HG03520 (cell line): ENCODE results near the gene KIAA0513.
A peak's percentile ranks its signal among the peaks of the same experiment; 100 is the strongest.

Experiments
- ATAC-seq: cut with Tn5 transposase; IDR thresholded peaks from one replicate; pipeline ENCODE4 v1.9.1; 2021; ENCODE audit warnings: mild to moderate bottlenecking, moderate library complexity; ENCODE audit not compliant: unreplicated experiment

Gene KIAA0513

DNA sequence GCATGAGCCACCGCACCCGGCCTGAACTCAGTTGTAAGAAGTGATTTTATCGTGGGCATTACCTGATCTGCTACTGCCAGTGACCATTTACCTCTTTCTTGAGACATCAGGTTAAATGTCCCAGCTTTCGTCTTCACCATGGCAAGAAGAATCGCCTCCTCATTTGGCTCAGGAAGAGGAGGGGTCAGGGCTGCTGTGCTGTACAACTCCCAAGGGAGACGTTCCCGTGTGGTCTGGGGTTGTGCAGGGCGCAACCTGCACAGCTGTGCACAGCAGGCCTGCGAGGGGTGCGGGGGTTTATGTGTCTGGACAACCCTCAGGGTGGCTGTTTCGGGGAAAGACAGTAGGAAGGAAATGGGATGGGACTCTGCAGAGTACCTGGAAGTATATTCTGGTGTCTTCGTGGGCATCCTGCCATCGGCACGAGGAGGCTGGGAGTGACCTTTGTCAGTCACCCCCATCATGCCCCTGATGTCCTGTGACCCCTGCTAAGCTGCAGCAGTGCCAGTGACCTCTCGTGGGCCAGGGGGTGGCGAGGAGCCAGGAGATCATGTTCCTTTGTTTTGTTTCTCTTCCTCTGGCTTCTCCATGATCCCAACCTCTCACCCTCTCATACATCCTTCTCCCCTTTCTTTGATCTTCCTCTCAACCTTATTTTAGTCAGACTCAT is 57.4 kb downstream of the KIAA0513 start:
- no peak for ATAC-seq

DNA sequence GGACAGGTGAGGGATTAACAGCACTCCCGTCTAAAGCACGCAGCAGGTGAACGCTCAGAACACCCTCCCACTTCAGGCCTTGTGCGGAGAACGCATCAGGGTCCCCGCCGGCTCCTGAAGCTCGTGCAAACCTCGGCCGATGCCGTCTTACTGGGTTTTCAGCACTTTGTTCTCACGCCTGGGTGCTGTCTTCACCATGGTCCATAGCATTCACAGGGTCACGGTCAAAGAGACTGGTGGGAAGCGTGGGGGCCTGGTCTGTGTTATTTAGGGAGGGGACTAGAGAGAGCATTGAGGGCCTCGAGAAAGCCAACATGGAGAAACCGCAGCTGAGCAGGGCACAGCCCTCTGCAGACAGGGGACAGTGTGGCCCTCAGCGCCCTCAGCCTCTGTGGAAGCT is 58.1 kb downstream of the KIAA0513 start:
- ATAC-seq = no peak

DNA sequence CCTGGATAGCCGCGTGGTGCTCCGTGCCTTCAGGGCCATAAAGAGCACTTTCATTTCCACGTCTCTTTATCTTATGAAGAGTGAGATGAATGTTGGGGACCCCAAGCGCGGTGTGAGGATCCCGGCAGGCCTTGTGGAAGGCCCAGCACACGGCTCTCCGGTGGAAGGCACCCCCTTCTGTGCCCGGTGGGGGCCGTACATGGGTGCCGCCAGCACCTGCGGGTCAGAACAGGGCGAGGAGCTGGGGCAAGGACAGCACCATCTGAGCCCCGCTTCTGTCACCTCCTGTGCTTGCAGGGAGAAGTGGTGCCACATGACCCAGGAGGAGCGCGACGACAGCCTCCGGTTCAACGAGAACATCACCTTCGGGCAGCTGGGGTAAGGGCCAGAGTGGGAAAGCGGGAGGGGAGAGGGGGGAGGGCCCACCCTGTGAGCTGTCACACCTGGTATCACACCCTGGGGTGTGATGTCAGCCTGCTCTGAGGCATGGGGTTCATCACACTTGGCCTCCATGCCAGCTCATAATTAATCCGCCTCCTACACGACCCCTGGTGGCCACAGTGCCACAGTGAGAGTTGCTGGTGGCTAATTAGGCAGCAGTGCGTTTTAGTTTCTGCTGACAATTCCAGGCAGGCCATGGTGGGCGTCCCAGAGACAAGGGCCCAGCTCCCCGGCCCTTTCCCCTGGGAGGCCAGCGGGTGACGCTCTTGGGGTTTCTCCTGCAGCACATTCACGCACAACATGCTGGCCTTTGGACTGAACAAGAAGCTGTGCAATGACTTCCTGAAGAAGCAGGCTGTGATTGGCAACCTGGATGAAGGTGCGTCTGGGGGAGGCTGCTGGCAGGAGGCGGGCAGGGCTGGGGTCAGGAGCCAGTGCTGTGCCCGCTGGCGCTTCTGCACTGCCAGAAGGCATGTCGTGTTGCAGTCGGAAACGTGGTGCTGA is 59.0 kb downstream of the KIAA0513 start:
- peak; percentile 53 for ATAC-seq

DNA sequence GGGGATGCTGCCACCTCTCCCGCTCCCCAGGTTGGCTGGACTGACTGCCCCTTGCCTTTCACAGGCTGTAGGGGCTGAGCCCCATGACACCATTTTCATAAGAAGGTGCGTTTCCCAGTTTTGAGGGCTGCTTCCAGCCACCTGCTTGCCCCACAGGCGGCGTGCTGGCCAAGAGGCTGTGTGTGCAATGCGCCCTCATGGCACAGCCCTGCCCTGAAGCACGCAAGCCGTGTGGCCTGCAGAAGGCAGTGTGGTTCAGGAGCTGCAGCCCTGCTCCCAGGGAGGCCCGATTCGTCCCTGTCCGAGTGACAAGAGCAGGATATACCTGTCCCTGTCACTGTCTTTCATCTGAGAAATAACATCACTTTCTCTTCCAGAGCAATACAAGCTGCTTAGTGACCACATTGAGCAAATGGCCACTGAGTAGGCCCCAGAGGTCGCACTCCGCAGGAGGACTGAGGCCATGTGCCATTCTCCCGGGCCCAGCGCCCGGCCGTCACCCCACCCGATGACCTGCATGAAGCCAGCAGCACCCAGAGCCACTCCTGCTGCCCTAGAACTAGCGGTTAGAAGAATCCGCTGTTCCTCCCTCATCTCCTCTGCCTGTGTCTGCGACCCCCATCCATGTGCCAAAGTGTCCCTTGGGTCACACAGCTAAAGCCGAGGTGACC is 60.4 kb downstream of the KIAA0513 start:
- ATAC-seq = no peak

DNA sequence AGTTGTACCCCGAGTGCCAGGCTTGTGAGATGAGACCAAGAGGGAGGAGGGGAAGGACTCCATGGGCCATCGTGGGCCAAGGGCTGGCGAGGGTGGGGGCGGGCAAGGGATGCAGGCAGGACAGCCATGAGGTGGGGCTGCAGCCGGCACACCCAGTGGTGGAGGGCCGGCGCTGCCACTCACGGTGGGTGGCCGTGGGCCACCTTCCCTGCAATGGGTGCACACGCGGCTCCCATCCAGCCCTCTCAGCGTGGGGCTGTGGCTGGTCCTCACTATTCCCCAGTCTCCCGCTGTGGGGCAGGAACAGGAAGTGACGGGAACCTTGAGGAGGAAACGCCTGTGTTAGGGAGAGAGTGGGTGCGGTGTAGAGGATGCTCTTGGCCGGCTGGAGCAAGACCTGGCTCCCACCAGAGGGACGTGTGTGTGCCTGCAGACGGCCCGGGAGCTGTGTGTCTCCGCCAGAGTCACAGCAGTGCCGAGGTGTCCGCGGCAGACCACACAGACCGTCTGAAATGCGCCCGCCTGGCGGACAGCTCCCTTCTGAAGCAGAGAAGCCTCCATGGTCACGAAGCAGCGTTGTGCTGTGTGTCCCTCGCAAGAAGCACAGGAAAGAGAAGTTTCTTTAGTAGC is 61.1 kb downstream of the KIAA0513 start:
- ATAC-seq = no peak

DNA sequence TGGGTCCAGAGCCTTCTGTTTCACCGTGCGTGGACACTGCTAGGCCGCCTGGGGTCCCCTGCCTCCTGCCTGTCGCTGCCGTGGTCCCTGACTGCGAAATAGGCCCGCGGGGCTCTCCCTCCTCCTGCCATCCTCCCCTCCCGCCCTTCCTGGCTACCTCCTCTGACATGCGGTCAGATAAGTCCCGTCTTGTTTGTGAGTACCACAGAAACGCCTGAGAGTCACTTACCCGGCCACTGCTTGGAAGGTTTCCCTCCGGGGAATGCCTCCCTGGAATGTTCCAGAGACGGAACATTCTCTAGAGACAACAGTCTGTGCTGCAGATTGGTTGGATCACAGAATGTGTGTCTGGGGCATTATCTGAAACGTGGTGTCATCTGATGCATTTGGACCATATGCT is 61.9 kb downstream of the KIAA0513 start:
- no peak for ATAC-seq

DNA sequence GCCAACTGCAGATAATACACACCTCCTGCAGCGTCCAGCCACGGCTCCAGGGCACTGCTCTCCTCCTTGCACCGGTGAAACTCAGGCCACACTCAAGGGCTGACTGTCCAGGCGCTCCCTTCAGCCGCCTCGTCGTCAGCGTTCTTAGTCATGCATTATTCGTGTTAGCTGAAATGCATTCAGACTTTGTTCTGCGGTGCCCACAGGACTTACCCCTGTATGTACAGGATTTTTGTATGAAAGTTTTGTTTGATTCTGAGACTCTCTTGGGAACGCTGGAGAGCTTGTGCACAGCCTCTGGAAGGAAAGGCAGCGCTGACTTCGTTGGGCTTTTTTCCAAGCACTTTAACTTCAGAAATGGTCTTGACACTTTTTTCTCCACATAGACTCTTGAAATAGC is 62.6 kb downstream of the KIAA0513 start:
- ATAC-seq = no peak

DNA sequence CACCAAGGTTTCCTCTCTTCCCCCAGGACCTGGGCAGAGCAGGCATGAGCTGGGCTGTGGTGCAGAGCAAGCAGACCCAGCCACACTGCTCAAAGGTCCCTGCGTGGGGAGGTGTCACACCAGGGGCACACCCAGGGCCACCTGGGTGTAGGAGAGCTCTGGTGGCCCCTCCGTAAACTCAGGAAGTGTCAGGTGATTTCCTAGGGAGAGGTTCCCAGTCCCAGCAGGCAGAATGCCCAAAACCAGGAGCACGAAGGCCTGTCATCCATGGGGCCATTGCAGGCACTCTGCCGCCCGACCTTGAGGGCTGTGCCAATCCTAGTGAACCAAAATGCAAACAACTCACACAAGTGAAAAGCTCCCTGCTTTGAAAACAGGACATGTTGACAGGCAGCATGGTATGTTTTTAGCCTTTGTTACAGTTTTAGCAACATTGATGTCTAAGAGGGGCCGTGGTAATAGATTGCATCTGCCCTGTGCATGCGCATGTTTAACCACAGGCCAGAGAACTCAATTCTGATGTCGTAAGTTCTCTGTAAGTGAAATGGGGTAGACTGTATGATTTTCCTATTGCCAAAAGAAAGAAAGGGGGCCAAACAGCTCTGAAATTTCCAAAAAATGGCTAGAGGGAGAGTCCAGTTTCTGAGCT is 63.4 kb downstream of the KIAA0513 start:
- no peak for ATAC-seq

DNA sequence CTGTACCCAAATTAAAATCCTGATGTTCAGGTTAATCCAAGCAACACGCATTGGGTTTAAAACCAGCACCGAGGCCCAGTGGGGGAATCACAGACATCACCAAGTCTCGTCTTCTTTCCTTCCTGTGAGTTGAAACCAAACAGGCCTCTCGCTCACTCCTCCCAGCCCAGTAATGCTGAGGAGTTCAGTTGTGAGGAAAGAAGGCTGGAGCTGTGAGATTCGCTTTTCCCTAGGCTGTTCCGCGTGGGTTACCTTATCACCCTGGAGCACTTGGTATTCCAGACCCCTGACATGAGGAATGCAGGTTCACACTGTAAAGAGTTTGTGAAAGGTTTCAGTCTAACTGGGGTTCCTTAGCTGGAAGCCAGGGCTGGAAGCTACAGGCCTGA is 63.9 kb downstream of the KIAA0513 start:
- no peak for ATAC-seq

DNA sequence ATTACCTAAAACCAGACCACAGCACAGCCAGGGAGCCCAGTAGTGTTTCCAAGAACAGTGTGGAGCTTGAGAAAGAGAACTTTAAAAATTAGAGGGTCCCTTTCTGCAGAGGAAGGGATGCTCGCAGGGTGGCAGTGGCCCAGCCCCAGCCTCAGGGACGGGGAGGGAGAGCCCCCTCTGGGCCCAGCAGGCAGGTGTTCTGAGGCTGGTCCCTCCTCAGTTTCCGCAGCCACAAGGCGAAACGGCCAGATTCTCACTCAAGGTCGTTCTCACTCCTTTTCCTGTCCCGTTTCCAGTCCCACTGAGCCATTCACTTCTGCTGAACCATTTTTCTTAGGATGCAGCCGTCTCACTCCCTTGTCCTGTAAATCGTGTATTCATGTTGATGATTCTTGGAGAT is 64.7 kb downstream of the KIAA0513 start:
- ATAC-seq = no peak

DNA sequence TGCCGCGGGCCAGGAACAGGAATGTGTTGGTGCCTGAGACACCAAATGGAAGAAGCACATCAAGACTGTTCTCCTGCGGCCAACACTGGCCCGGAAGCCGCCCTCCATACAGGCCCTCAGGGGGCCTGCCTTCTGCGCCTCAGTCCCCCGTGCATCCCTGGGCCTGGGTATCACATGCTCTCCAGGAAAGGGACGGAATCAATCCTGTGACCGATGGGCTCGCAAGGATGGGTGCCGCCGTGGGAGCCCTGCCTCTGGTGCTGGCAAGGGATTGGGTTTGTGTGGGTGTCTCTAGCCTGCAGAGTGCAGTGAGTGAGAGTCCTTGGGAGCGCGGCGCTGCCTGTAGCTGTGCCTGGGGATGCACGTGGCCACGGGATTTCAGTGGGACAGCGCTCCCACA is 65.3 kb downstream of the KIAA0513 start:
- ATAC-seq = no peak

DNA sequence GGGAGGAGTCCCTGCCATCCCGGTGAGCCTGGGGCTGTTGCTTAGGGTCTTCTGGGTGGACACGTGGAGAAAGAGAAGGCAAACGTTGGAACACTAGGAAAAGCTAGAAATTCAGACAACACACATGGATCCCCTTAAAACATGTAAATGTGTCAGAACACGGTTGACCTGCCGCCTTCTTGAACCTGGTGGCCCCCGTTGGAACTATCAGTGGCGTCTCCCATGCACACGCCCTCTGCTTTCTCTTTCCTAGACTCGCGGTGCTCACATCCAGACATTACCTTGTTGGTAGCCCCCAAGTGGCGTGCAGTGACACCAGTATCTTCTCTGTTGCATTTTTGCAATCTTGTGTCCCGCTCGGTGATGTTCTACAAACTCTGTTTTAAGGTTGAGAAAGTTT is 66.1 kb downstream of the KIAA0513 start:
- ATAC-seq = no peak

DNA sequence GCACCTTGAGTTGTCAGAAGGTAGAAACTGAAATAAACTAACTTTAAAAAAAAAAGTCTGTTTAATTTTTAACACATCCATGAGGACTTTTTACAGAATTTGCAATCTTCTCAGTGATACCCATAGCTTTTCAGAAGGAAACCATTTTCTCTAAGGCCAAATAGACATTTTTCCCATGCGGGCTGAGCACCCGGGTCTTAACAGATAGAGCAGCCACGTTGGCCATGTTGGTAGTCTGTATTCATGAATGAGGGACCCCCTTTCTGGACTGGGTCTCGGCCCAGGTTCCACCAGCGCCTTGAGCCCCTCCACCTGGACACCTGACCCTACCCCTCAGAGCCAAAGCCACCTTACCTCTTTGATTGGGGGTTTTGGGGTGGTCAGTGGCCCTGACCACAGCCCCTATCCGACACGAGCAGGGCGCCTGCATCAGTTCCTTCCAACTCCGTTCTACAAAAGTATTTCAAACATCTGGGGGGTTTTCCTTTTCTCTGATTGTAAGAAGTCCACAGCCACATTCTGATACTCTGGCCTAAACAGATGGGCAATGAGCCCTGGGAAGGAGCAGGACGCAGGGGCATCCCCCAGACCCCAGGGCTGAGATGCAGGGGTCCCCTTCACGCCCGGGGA is 66.7 kb downstream of the KIAA0513 start:
- no peak for ATAC-seq

DNA sequence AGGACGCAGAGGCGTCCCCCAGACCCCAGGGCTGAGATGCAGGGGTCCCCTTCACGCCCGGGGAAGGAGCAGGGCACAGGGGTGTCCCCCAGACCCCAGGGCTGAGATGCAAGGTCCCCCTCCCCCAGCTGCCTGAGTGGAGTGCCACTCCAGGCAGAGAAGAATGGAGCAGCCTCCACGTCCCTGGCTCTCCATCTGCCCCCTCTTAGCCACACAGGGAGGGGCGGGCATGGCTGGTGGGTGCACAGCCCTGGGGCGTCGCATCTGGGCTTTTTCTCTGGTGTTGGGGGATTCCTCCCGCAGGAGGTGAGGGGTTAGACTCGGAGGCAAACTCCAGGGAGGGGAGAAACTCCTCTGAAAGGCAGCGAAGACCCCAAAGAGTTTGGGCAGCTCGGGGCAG is 67.2 kb downstream of the KIAA0513 start:
- ATAC-seq = no peak

DNA sequence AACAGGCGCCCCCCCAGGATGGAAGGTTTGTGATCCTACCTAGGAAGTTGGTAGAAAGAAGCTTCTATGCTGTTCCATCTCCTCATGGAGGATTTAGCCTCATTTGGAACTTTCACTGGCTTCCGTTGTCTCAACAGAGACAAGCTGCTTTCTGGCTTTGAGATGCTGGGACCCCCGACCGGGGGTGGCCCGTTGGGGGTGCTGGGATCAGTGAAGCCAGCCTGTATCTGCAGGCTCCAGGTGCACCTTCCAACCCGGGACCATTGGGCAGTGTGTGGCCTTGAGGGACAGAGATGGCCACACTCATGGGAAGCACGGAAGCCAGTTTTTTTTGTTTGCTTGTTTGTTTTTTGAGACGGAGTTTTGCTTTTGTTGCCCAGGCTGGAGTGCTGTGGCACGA is 69.3 kb downstream of the KIAA0513 start:
- no peak for ATAC-seq

DNA sequence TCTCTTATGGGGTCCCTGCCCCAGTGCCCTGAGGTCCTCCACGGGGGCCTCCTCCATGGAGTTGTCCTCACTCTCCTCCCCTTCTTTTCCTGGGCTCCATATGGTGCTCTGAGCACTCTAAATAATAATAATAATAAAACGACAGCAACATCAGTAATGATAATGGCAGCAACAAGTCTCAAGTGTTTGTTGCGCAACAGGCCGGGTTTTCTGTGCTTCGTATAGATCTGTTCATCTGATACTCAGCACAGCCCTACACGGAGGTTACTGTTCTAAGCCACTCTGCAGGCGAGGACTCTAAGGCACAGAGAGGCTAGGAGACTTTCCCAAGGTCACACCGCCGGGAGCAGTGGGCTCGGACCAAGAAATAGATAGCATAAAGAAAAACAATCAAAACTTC is 71.0 kb downstream of the KIAA0513 start:
- no peak for ATAC-seq

DNA sequence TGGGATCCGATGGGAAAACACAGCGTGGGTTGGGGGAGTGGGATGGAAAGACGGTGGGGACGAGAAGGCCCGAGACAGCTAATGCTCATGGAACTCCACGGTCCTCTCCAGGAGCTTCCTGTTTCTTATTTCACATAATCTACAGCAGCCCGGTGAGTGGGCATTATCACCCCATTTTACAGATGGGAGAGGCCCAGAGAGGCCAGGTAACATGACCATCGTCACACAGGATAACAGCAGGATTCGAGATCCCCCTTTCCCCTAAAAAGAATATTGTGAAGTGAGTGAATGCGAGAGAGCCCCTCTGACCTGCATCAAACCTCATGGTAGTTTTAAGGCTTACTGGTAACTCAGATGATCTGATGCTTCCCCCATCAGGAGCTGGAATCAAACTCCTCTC is 72.7 kb downstream of the KIAA0513 start:
- no peak for ATAC-seq

DNA sequence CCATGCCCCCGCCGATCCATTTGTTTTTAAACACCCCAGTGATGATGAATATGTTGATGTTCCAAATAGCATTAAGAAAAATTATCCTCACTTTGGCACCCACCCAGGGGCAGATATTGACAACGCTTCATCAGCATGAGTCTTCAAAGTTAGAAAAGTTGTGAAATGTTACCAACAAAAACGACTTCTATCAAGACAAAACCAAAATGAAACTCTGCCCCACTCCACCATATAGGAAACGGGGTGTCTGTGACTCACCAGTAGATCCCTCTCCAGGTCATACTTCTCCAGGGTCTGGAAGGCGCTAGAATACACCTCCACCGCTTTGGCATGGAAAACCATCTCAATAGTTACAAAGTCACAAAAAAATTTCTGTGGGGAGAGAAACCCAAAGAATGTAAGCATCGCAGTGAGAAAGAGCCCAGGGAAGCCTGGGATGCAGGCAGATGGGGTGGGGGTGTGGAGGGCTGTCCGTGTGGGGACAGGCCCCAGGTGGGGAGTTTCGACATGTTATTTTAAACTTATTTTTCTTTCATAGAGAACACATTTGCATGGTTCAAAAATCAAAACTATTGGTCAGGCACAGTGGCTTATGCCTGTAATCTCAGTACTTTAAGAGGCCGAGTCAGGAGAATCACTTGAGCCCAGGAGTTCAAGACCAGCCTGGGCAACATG is 74.5 kb downstream of the KIAA0513 start:
- ATAC-seq = no peak

DNA sequence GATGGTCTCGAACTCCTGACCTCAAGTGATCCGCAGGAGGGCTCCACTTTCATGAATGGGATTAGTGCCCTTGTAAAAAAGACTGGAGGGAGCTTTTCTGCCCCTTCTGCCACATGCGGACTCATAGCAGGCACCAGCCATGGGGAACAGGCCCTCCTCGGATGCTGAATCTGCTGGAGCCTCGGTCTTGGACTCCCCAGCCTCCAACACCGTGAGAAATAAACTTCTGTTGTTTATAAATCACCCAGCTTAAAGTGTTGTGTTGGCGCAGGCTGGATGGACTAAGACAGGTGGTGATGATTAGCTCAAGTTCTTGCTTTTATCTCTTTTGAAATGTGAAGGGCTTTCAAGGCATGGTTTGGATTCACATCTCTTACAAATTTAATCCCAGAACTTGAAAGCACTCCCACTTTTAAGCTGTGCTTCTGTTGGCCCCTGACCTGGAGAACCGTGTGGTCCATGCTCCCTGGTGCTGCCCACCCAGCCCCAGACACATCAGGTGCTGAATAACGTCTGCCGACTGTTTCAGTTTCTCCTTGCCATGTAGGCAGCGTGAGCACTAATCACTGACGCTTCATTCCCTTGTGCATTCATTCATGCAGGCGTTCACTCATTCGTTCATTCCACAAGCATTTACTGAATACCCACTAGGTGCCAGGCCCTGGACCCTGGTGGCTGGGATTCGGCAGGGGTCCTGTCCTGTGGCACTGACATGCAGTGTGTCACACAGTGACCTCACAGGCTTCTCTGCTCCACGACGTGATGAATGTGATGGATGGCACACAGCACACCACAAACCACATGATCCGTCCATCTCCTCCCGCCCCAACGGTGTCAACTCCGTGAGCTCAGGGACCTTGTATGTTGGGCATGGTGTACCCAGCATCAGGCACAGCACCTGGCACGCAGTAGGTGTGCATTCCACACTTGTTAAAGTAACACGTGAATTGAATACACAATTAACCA is 75.8 kb downstream of the KIAA0513 start:
- no peak for ATAC-seq
